Measurements from ENCODE around the gene FDCSP. TPM values are rescaled to one million over a fixed set of nuclear protein-coding genes. Genes with fewer than 3 reads are reported as not detected.

Gene FDCSP
- total RNA-seq, 4 donors from 2014 or later: 19.1 TPM; not detected in 3

Other genes starting within 250 kb of the FDCSP start
- not detected for gene STATH, start 230.2 kb upstream of the FDCSP start, total RNA-seq
- not detected for gene HTN3, start 197.7 kb upstream of the FDCSP start, total RNA-seq
- not detected for gene HTN1, start 175.7 kb upstream of the FDCSP start, total RNA-seq
- not detected for gene PRR27, start 71.9 kb upstream of the FDCSP start, total RNA-seq
- 1 to 10 TPM in 1 of 4 donors, not detected in 3; 1.1 TPM for gene ODAM, start 30.4 kb upstream of the FDCSP start, total RNA-seq
- not detected for gene CSN3, start 16.5 kb downstream of the FDCSP start, total RNA-seq
- gene CABS1, start 108.9 kb downstream of the FDCSP start, total RNA-seq: not detected
- gene SMR3A, start 134.6 kb downstream of the FDCSP start, total RNA-seq: not detected
- gene SMR3B, start 157.0 kb downstream of the FDCSP start, total RNA-seq: not detected
- gene OPRPN, start 171.8 kb downstream of the FDCSP start, total RNA-seq: not detected
- not detected for gene MUC7, start 246.1 kb downstream of the FDCSP start, total RNA-seq